Endothelial cell of umbilical vein (primary cell): ENCODE data around the gene AUH. TPM values are rescaled to one million over a fixed set of nuclear protein-coding genes. Genes with fewer than 3 reads are reported as not detected.

Source experiments
- BruUV-seq: library from RNA; stranded (reverse); fragments of 400-500 nt; replicated peaks from 2 replicates; lab custom pipeline; 2021; lab: Mats Ljungman, UMichigan
- CTCF ChIA-PET: fragments of 300-600, 350-600 bp; sonication (Branson Sonifier 250); formaldehyde crosslinking; loops from one replicate; lab custom pipeline; 2021; ENCODE audit warnings: antibody characterized with exemption, inconsistent platforms; lab: Charles Lee
- POLR2A ChIA-PET: fragments of 300-600, 350-600 bp; sonication (Branson Sonifier 250); formaldehyde crosslinking; loops from one replicate; lab custom pipeline; 2021; ENCODE audit warnings: antibody characterized with exemption, inconsistent platforms; lab: Charles Lee
- DNase-seq: peaks from one replicate; pipeline ENCODE4 v3.0.0-alpha.2; 2011; ENCODE audit warnings: low read depth, low spot score
- FAIRE-seq: peaks from 2 replicates; lab custom pipeline; 2011; peaks lifted over from hg19 to GRCh38; lab: Jason Lieb, UNC
- H2AFZ ChIP-seq: 2 replicates; pipeline ENCODE4 v1.6.0; 2012; ENCODE audit warnings: low read depth, low read length, control low read depth, inconsistent platforms
- H3K27ac ChIP-seq: 2 replicates; pipeline ENCODE4 v1.5.1; 2011; ENCODE audit warnings: low read depth, mild to moderate bottlenecking, control low read depth, low read length, moderate library complexity; ENCODE audit not compliant: insufficient read depth
- H3K27me3 ChIP-seq, 2 experiments: 2 replicates each; pipeline versions ENCODE4 v1.6.0 to v1.6.1; 2011; ENCODE audit warnings: low read length in 2 of 2, mixed read lengths in 1 of 2; ENCODE audit not compliant: control insufficient read depth in 2 of 2, insufficient read depth in 2 of 2
- H3K36me3 ChIP-seq, 2 experiments: 2 replicates in 1 of 2; 3 replicates in 1 of 2; pipeline ENCODE4 v1.5.1; 2011; ENCODE audit warnings: low read length in 2 of 2, mild to moderate bottlenecking in 1 of 2, moderate library complexity in 1 of 2; ENCODE audit not compliant: control insufficient read depth in 2 of 2, insufficient read depth in 2 of 2; ENCODE audit errors: extremely low read depth in 1 of 2
- H3K4me1 ChIP-seq: 3 replicates; pipeline ENCODE4 v1.5.1; 2011; ENCODE audit warnings: mild to moderate bottlenecking, low read length; ENCODE audit not compliant: control insufficient read depth, insufficient read depth; ENCODE audit errors: extremely low read depth
- H3K4me2 ChIP-seq: 2 replicates; pipeline ENCODE4 v1.6.1; 2011; ENCODE audit warnings: low read length, control low read depth, mixed read lengths; ENCODE audit not compliant: insufficient read depth
- H3K4me3 ChIP-seq, 3 experiments: fragments of 200-600 bp in 1 of 3; sonication (generic), shearing (Covaris generic) in 1 of 3; replicated peaks in 1 of 3; 2 replicates each; pipeline ENCODE4 v1.5.1; 2011 to 2016; ENCODE audit warnings: control low read depth in 3 of 3, low read length in 3 of 3, mild to moderate bottlenecking in 2 of 3, inconsistent platforms in 1 of 3, low read depth in 1 of 3, moderate library complexity in 1 of 3; ENCODE audit not compliant: insufficient read depth in 1 of 3
- H3K79me2 ChIP-seq: 2 replicates; pipeline ENCODE4 v1.6.0; 2012; ENCODE audit warnings: low read length, inconsistent platforms; ENCODE audit not compliant: control insufficient read depth, insufficient read depth
- H3K9ac ChIP-seq: replicated peaks from 2 replicates; pipeline ENCODE3; 2011; ENCODE audit warnings: low read length, control low read depth; ENCODE audit not compliant: insufficient read depth; ENCODE audit errors: extremely low read depth
- H3K9me1 ChIP-seq: replicated peaks from 3 replicates; pipeline ENCODE4 v1.6.0; 2011; ENCODE audit warnings: mild to moderate bottlenecking, low read length; ENCODE audit not compliant: control insufficient read depth, insufficient read depth; ENCODE audit errors: extremely low read depth
- H3K9me3 ChIP-seq: replicated peaks from 2 replicates; pipeline ENCODE4 v1.5.1; 2012; ENCODE audit warnings: low read length, inconsistent platforms; ENCODE audit not compliant: control insufficient read depth, insufficient read depth
- H4K20me1 ChIP-seq: replicated peaks from 2 replicates; pipeline ENCODE3; 2011; ENCODE audit warnings: mild to moderate bottlenecking, low read length; ENCODE audit not compliant: control insufficient read depth, insufficient read depth; ENCODE audit errors: extremely low read depth
- CTCF ChIP-seq, 2 donors: IDR thresholded peaks; 1 replicate in 1 of 2; 2 replicates in 1 of 2; pipeline ENCODE4 v1.5.1; 2011; ENCODE audit warnings: low read length in 2 of 2, mild to moderate bottlenecking in 2 of 2, moderate library complexity in 2 of 2, control low read depth in 1 of 2, inconsistent platforms in 1 of 2, low read depth in 1 of 2; ENCODE audit not compliant: insufficient read depth in 1 of 2; ENCODE audit errors: extremely low read depth in 1 of 2
- EZH2 ChIP-seq: IDR thresholded peaks from 2 replicates; pipeline ENCODE4 v1.6.1; 2012; ENCODE audit warnings: borderline replicate concordance, low read depth, mild to moderate bottlenecking, moderate library complexity, low read length, inconsistent platforms; ENCODE audit not compliant: severe bottlenecking
- FOS ChIP-seq: IDR thresholded peaks from 2 replicates; pipeline ENCODE4 v1.6.1; 2011; ENCODE audit warnings: mild to moderate bottlenecking, low read length, moderate library complexity, borderline replicate concordance; ENCODE audit not compliant: insufficient read depth
- GATA2 ChIP-seq: IDR thresholded peaks from 2 replicates; pipeline ENCODE4 v1.7.0; 2011; ENCODE audit warnings: low read depth, mild to moderate bottlenecking, moderate library complexity, mixed read lengths, low read length; ENCODE audit not compliant: insufficient read length, insufficient read depth
- JUN ChIP-seq: IDR thresholded peaks from 2 replicates; pipeline ENCODE4 v1.6.1; 2011; ENCODE audit warnings: borderline replicate concordance, low read depth; ENCODE audit not compliant: insufficient read length, insufficient read depth
- MAX ChIP-seq: IDR thresholded peaks from 2 replicates; pipeline ENCODE4 v1.6.1; 2011; ENCODE audit not compliant: insufficient read depth, insufficient read length
- MYC ChIP-seq: IDR thresholded peaks from one replicate; pipeline ENCODE4 v1.6.1; 2011; ENCODE audit warnings: mild to moderate bottlenecking, low read depth, low read length
- POLR2A ChIP-seq: IDR thresholded peaks from 2 replicates; pipeline ENCODE4 v1.6.1; 2012; ENCODE audit warnings: low read depth, mild to moderate bottlenecking, control low read depth, low read length
- POLR2AphosphoS5 ChIP-seq: IDR thresholded peaks from 2 replicates; pipeline ENCODE4 v1.6.1; 2012; ENCODE audit warnings: low read depth, mild to moderate bottlenecking, control low read depth, low read length, moderate library complexity; ENCODE audit not compliant: insufficient read depth
- dilution Hi-C: fragments of 300-500 bp; cut with MboI; formaldehyde crosslinking; loops from one replicate; pipeline ENCODE4 v1.15.0; 2019; ENCODE audit warnings: low sequenced_read_pairs; ENCODE audit not compliant: extremely low pct_ligation_motif_present
- intact Hi-C: fragments of 100-400 bp; cut with micrococcal nuclease; formaldehyde crosslinking; loops from one replicate; pipeline ENCODE4 v1.10.0; 2022
- polyA plus RNA-seq, 4 experiments: library from polyadenylated mRNA; depleted of rRNA in 3 of 4; stranded (reverse) in 3 of 4; unstranded in 1 of 4; fragments of >200 nt; gene quantifications; 2 replicates each; pipeline versions ENCODE4 v1.2.1 to v1.2.3, GENCODE V29; 2011 to 2012; ENCODE audit warnings: missing spikeins in 1 of 4
- total RNA-seq: library from RNA; stranded (reverse); gene quantifications from 2 replicates; pipeline ENCODE4 v1.2.3, GENCODE V29; 2021

AUH gene
- total and polyA plus RNA-seq, 2 donors (not counting 3 experiments of a cell fraction or from before 2014, with no cell fraction given) = 2.3 to 9.2 TPM

DNA sequence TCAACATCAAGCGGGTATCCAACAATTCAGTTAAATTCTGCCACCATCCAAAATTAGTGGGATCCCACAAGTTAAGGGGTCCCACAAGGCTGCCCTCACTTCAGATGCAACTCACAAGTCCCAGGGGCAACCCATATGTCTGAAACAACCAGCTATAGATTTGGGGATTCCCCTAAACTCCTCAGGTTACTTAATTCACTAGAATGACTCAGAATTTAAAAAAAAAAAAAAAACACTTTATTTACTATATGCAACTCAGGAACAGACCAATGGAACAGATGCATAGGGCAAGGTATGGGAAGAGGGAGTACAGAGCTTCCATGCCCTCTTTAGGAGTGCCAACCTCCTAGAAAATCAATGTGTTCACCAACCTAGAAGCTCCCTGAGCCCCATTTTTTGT lies 15.1 kb downstream of the AUH start:
- DNase-seq = no peak
- no peak overlapping the region for H3K4me3 ChIP-seq
- H3K27me3 ChIP-seq = no peaks in the 10 kb centered on the region
- H3K9me1 ChIP-seq = no peaks in the 10 kb centered on the region
- no peak for TF ChIP-seq GATA2
- no peak for TF ChIP-seq MAX
- TF ChIP-seq POLR2A = no peak
- no peak for TF ChIP-seq FOS
- no peak for TF ChIP-seq EZH2
- no peak for TF ChIP-seq MYC
- no peaks in the 10 kb centered on the region for H4K20me1 ChIP-seq
- no TSS peak for BruUV-seq
- H3K9ac ChIP-seq = no peak overlapping the region
- H3K4me2 ChIP-seq = no peak overlapping the region
- no peaks in the 10 kb centered on the region for H3K79me2 ChIP-seq
- no peaks in the 10 kb centered on the region for H3K9me3 ChIP-seq
- no peak overlapping the region for H2AFZ ChIP-seq
- ChIA-PET POLR2A (no interaction called here), CTCF (interaction anchor here (1.7 kb wide), 1 partner anchor 14 kb away, joined by 6 read pairs; no protein-coding TSS in a partner anchor)
- intact Hi-C loops (no loop called here), dilution Hi-C loops (no loop called here)
- no peak overlapping the region for H3K27ac ChIP-seq
- H3K36me3 ChIP-seq = peaks cover 0 to 2% of the 10 kb centered on the region in 2 experiments
- no peaks in the 10 kb centered on the region for H3K4me1 ChIP-seq
- FAIRE-seq = no peak

DNA sequence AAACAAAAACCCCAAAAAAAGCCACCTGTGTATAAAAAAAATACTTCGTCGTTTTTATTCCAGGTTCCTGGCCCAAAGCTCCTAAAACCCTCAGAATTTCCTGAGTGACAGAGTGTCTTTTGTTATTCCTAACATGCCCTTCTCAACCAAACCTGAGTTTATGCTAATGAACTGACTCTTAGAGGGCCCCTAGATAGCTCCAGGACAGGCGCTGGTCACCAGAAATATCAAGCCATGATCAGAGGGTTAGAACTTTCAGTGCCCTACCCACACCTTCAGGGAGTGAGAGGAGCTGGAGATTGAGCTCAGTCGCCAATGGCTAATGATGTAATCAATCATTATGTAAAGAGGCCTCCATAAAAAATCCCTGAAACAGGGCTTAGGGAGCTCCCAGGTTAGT lies 15.7 kb downstream of the AUH start:
- dilution Hi-C loops (no loop called here), intact Hi-C loops (no loop called here)
- Histone ChIP-seq H4K20me1 (no peaks in the 10 kb centered on the region), H2AFZ (no peak overlapping the region), H3K9me3 (no peaks in the 10 kb centered on the region), H3K27ac (no peak overlapping the region), H3K36me3 (peaks cover 0 to 4% of the 10 kb centered on the region in 2 experiments), H3K9me1 (no peaks in the 10 kb centered on the region), H3K4me3 (no peak overlapping the region), H3K27me3 (no peaks in the 10 kb centered on the region), H3K79me2 (no peaks in the 10 kb centered on the region), H3K9ac (no peak overlapping the region), H3K4me2 (no peak overlapping the region), H3K4me1 (no peaks in the 10 kb centered on the region)
- ChIA-PET CTCF (interaction anchor here (1.7 kb wide), 1 partner anchor 15 kb away, joined by 6 read pairs; no protein-coding TSS in a partner anchor), POLR2A (no interaction called here)
- FAIRE-seq (no peak), DNase-seq (no peak)
- TF ChIP-seq POLR2A (no peak), FOS (no peak), CTCF (IDR thresholded peaks at IDR 0.05; ENCODE audit: extremely low read depth in 1 of 2, insufficient read depth in 1 of 2, low read depth in 1 of 2, low read length in 2 of 2) (no peak), JUN (no peak), POLR2AphosphoS5 (no peak), EZH2 (no peak), MAX (no peak), GATA2 (no peak), MYC (no peak)
- no TSS peak for BruUV-seq
